Measurements from ENCODE around the gene FBXO30.
A peak's percentile ranks its signal among the peaks of the same experiment; 100 is the strongest.

FBXO30 gene

DNA sequence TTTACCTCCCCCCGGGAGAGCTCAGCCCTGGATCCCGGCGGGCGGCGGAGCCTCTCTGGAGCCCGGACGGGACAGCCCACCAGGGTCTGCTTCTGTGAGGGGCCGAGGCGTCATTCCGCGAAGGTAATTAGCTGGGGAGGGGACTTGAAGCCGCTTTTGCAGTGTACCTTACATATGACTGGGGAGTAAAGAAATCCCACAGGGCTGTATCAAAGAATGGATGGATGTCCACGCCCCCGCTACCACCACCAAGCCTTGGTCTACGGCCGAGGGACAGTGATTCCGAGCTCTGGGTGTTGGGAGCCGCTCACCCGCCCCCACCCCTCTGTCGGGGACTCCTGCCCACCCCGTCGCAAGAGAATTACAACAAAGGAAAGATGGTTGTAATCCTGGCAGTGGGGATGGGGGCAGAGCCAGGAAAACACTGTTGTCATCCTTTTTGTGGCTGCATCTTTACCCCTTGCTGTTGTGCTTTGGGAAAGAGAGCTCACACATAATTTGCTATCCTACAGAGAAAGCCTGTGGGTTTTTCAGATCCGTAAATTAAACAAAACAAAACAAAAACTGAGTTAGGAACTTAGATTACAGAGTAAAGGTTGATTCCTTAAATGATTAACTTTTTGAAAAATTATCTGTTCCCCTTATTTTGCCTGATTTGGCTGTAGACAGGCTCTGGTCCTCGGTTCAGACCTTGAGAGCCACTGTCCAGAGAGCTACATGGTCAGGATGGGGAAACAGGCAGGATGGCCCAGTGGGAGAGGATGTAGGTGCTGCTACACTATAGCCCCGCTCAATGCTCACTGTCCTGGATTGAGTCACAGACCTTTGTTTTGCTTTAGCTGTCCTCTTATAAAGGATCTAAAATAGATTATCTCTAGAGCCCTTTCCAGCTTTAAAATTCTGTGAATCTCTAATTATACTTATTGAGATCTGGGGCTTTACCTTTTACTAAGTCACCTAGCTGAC, 997 bp upstream of the FBXO30 start:
- peak; percentile 74 for DNase-seq

DNA sequence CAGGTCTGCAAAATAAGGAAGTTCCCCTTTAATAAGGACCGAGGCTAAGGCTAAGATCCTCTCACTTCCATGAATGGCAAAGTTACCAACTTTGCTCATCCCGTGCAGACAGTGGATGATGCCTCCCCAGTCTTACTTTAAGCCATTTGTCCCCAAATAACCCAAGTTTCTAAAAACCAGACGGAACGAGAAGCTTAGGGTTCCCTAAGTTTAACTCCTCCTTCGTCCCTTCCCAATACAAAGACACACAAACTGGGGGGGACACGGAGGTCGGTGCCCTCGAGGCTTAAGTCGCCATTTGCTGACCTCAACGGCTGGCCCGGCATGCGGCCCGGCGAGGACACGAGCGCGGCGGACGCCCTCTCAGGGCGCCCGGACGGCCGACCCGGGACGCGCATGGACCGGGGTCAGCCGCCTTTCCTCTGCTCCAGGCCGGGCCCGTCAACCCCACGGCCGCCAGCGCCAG, 527 bp downstream of the FBXO30 start:
- DNase-seq, result peak; percentile 68

- DNase-seq, result no peak
Observed at GRCh38 chr6:145813285-145814034, 1.1 kb downstream of the FBXO30 start.

GRCh38 chr6:145811741-145812140, 2.9 kb downstream of the FBXO30 start:
- DNase-seq, result no peak

DNA sequence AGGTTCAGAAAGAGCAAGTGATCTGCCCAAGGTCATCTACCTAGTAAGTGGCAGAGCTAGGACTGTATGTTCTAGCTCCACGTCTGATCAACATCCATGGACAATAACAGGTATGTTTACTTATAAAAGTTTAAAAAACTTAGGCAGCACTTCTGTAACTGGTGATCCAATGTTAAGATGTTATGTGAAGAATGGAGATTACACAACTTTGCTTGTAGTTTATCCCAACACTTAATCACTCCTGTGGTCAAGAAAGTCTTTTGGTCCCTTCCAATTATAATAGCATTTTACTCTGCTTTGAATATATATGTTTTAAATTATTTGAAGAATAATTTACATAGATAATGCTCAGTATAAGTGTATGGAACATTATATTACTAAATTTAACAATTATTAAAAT, 4.8 kb downstream of the FBXO30 start:
- DNase-seq, result no peak

DNA sequence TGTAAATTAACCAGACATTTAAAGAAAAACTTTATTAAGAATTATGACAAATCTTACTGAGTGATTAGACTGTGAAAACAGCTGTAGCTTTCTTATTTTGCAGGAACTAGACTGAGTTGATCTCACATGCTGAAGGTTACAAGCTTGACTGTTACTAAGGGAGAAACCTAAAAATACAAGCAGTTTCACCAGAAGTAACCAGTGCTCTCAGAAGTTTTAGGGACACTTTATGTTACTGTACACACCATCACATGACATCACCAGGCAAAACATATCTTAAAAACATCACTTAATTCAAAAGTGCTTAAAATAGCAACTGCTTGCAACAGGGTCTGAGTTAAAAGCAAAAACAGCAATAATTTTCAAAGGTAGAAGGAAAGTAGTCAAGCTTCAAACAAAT, 5.4 kb downstream of the FBXO30 start:
- no peak for DNase-seq

DNA sequence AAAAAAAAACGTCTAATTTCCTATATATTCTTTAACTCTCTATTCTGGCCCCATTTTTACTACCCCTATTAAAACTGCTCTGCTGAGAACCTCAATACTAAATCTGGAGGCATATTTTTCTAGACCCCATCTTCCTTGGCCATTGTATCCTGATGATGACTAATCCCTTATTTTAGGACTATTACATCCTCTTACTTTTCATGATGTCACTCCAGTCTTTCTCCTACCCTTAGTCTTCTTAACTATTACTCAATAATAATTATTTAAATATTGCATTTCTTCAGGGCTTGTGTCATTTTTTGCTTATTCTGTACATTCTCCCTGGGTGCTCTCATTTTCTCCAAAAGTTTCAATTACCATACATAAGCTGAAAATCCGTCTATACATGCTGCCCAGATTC, 6.4 kb downstream of the FBXO30 start:
- DNase-seq, result no peak

DNA sequence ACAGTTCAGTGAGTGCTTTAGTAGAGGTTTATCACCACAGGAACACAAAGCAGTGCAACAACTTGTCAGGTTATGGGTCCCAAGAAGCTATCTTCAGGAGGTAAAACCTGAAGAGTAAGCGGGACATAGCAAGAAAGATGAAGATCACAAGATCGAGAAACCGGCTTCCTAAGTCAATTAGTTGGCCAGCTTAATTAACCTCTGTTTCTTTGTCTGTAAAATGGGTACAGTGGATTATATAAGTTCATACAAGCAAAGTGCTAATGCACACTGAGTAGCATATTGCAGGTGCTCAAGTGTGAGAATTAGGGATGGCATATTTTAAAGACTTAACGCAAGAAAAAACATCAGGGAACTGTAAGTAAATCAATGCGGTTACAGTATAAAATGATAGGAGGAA, 12.5 kb downstream of the FBXO30 start:
- no peak for DNase-seq

DNA sequence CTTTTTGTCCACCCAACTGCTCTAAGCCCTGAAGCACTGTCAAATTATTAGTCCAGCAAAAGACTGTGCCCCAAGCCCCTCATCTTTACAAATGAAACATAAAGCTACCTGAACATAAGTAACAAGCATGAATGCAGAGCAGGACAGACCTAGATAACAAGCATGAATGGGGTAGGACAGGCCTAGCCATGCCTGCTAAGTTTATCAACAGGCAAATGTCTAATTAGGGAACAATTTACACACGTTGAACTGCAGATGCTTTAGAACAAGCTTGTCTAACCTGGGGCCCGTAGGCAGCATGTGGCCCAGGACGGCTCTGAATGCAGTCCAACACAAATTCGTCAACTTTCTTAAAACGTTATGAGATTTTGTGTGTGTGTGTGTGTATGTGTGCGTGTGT, 13.6 kb downstream of the FBXO30 start:
- no peak for DNase-seq

GRCh38 chr6:145798530-145798929, 16.1 kb downstream of the FBXO30 start:
- peak; percentile 14 for DNase-seq

DNA sequence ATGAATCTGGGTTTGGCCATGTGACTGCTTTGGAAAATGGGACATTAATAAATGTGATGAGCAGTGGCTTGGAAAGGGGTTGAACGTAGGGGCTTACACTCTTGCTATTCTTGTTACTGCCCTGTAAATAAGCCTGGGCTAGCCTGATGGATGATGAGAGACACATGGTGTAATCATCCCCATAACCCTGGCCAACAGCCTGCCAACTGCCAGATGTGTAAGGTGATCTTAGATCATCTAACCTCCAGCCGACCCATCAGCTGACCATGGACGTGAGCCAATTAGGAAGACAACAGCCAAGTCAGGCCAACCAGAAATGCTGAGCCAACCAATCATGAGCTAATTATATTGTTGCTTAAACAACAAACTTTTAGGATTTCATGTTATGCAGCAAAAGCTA, 25.2 kb downstream of the FBXO30 start:
- DNase-seq, result peak; percentile 63

GRCh38 chr6:145787688-145788087, 26.9 kb downstream of the FBXO30 start:
- DNase-seq, result no peak

DNA sequence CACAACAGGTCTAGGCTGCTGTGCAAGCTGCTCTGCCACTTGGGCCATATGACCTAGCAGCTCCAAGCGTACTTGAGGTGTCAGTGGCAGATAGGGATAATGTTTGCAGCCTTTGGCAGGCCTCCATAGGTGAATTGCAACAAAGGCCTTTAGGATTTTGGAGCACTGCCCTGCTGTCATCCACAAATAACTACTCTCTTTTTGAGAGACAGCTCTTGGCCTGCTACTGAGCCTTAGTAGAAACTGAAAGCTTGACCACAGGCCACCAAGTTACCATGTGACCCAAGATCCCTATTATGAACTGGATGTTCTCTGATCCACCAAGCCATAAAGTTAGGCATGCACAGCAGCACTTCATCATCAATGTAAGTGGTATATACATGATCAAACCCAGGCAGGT, 29.9 kb downstream of the FBXO30 start:
- no peak for DNase-seq

GRCh38 chr6:145783796-145784195, 30.8 kb downstream of the FBXO30 start:
- peak; percentile 79 for DNase-seq

DNA sequence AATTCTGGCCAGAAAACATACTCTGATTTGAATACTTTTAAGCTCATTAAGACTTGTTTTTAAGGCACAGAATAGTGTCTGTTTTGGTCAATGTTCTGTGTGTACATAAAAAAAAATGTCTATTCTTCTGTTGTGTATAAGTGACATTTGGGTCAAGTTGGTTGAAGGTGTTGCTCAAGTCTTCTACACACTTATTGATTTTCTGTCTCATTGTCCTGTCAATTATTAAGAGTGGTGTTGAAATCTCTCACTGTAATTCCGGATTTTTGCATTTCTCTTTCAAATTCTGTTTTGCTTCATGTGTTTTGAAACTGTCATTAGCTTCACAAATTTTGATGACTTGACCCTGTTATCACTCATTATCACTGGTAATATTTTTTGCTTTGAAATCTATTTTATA, 41.7 kb downstream of the FBXO30 start:
- no peak for DNase-seq

GRCh38 chr6:145765449-145765848, 49.1 kb downstream of the FBXO30 start:
- no peak for DNase-seq

DNA sequence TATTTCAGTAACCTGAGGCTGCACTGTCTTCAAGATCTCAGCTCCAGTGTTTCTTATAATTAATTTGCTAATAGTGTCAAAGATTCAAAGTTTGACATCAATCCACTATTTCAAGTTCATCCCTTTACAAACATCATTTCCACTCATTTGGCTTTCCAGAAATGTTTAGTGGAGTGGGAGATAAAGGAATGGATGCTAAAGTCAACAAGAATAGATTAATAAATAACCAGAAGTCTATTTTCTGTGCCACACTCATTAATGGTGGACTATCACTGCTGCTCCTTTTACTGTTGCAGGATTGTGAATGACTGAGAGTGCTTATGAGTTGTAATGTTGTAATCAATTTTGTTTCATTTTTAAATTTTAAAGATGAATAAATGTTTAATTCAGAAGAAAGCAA, 50.9 kb downstream of the FBXO30 start:
- no peak for DNase-seq

DNA sequence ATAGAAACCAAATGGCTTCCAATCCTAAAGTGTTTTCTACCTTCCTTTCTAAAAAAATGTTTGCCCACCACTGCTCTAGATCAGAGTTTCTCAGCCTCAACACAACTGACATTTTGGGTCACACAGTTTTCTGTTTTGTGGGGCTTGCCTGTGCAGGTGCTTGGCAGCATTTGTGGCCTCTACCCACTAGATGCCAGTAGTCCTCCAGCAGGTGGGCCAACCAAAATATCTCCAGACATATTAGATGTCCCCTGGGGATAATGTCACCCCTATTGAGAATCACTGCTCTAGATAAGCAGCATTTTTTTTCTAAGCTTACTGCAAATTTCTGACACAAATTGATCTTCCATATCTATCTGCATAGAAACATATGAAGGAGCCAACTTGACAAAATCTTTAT, 53.0 kb downstream of the FBXO30 start:
- DNase-seq, result peak; percentile 7

DNA sequence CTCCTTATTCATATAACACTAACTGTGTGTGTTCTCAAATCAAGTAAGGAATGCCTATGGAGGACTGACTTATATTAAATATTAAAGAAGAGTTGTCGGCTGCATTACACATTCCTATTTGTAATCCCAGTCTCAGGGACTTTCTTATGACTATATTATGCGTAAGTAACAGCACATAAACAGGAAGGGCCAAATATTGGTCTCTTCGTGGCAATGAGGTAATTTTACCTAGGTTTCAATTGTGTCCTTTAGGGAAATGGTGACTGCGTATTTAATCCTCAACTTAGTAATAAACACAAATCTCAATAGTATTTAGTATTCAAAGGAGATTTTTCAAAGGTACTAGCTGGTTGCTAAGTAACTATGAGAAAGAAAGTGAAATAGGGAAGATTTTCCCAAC, 56.5 kb downstream of the FBXO30 start:
- DNase-seq, result no peak

DNA sequence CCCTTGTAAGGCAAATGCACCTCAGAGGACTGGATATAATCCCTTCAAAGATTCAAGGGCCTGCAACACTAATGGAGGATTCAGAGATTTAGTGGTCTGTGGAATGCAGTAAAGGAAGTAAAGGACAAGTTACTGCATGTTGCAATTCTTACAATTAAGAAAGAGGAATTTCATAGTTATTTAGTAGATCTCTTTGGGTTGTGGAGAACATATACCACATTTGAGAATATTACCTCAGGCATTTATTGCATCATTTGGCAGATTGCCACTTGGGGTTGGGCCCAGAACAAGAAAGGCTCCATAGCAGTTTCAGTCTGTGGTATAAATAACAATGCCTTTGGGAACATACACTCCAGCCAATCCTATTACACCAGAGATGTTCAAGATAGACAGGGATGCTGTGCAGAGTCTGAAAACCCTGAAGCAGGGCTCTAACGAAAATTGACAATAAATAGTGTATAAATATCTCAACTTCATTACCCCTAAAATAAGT, 58.4 kb downstream of the FBXO30 start:
- DNase-seq, result peak; percentile 73

DNA sequence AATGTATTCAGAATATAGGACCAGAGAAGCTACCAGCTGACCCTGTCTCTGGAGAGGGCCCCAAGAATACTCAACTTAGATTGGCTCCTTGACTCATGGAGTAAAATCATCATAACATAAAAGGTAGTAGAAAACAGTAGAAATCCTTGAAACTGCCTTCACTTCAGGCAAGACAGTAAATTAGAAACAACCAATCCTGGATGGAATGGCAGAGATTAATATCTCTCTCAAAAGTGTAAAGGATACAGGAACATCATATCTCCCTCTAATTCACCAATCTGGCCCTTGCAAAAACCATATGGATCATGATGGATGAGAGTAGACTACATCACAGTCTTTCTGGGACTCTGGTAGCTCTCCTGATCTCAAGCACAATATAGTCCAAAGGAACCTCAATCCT, 58.9 kb downstream of the FBXO30 start:
- no peak for DNase-seq

- DNase-seq, result no peak
Observed at GRCh38 chr6:145752638-145753037, 62.0 kb downstream of the FBXO30 start.

DNA sequence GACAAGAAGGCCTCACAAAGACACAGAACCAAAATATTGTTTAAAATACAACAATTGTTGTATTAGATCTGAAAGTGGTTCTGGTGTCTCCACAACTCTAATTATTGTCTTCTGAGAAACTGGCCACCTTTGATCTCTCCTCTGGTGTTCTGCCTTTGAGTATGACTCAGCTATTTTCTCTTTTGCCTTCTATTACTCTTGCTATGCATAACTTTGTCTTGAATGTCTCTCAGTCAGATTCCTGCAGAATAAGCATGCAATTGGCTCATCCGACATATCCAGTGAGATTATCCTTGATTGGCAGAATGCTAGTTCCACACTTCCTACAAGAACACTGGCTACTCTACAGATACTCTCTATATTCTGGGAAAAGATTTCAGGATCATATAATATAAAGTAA, 65.0 kb downstream of the FBXO30 start:
- DNase-seq, result no peak

DNA sequence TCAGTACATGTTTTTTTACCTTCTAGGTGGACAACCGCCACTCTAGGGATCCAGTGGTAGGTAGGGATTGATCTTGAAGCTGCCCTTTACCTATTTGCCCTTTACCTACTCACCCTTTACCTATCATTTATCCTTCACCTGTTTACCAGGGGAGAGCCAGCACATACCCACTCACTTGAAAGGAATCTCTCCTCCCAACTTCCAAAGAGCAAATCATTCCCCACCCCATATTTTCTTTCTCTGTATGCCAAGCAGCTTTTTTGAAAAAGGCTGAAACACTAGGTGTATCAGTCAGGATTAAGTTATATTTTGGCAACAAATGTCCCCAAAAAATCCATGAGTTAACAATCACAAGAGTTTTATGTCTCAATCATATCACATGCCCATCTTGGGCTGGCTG, 68.7 kb downstream of the FBXO30 start:
- DNase-seq, result no peak

All from NCI-H82 (cell line).